GM19468 (cell line): ENCODE results near the gene TMEM9B.
"Not testable (repeated sequence)": the region's sequence is repeated elsewhere in the genome, so short reads cannot be mapped to it uniquely, and the experiment has no call there.

Experiments used
- ATAC-seq: cut with Tn5 transposase; IDR thresholded peaks from one replicate; pipeline ENCODE4 v1.9.1; 2021; ENCODE audit warnings: mild to moderate bottlenecking, moderate library complexity, moderate number of reproducible peaks; ENCODE audit not compliant: unreplicated experiment; ENCODE audit errors: extremely low read depth

TMEM9B gene

DNA sequence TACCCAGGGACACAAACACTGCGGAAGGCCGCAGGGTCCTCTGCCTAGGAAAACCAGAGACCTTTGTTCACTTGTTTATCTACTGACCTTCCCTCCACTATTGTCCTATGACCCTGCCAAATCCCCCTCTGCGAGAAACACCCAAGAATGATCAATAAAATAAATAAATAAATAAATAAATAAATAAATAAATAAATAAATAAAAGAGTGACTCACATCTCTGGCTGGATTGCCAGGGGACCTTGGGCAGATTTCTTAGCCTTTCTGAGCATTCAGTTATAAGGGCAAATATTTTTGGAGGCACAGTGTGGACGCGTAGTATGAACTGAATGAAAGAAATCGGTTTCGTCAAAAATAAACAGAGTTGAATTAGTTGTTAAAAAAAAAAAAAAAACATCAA, 15.1 kb upstream of the TMEM9B start:
- not testable (repeated sequence) for ATAC-seq

DNA sequence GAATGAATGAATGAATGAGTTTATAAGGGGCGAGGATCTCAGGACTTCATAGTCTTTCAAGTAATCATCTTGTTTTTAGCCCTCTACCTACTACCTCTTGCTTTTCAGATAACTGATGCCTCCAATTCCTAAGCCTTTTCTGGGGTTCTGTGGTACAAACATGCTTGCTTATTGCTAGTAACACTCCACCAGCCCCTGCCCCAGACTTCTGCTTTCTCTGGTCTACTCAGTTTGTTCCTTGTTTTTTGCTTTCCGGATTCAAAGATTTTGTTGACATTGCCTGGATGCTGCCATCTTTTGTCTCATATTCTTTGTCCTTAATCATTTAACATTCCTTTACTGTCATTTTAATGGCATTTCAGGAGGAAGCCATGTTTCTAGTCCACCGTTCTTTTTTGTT, 8.9 kb upstream of the TMEM9B start:
- ATAC-seq, result no peak

GRCh38 chr11:8971924-8972316, 7.7 kb upstream of the TMEM9B start:
- ATAC-seq, result no peak

DNA sequence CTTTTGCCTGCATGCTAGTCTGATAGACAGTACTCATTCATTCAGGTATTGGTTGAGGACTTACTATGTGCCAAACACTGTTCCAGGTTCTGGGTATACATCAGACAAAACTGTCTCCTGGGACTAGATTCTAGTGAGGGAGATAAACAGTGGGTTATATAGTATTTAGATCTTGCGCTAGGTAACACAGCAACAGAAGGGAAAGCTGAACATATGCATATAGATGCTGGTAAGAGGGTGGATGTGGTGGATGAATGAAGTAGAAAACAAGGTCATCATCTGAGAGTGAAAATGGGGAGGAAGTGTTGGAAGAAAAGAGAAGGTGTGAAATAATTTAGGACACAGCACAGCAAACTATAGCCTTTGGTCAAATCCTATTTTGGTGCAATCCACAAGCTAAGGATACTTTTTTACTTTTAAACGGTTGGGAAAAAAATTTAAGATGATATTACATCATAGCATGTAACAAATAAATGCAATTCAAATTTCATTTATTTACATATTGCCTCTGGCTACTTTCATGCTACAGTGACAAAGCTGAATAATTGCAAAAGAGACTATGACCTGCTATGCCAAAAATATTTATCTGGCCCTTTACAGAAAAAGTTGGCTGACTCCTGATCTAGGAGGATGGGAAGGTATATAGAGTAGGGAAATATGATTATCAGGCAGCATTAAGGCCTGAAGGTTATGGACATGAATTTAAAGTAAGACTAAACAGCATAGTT, 7.1 kb upstream of the TMEM9B start:
- ATAC-seq, result no peak

GRCh38 chr11:8967184-8967583, 2.9 kb upstream of the TMEM9B start:
- no peak for ATAC-seq

GRCh38 chr11:8963569-8964323, 496 bp downstream of the TMEM9B start:
- peak; percentile 50 for ATAC-seq

DNA sequence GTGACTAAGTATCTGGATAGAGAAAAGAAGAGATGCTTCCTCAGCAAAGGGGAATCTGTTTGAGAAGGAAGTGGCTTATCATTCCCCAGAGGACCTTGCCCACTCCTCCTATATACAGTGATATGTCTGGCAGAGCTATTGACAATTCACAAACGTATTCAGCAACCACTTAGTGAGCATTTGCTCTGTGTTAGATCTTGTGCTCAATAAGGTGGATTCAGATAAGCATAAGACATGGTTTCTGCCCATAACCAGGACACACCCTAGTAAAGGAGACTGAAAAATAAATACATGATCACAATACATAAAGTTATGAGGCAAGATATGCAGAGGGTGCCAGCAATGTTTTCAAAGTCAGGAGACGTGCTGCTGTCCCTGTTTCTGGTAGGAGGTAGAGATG, 1.4 kb downstream of the TMEM9B start:
- no peak for ATAC-seq

DNA sequence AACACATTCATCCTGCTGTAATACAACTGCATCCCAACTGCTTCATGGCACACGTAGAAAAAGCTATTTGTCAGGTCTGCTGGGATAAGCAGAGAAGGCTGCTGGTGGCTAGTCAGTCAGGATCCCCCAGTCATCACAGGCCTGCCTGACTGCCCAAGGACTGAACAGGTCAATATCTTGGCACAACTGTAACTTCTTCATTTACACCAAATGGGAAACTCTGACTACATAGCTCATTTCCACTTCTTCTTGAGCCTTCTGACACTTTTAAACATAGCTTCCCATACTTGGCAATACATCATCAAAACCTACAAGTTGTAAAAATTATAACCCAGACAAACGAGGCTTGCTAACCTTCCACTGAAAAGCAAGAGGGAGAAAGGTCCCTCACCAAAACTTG, 2.8 kb downstream of the TMEM9B start:
- ATAC-seq, result no peak

DNA sequence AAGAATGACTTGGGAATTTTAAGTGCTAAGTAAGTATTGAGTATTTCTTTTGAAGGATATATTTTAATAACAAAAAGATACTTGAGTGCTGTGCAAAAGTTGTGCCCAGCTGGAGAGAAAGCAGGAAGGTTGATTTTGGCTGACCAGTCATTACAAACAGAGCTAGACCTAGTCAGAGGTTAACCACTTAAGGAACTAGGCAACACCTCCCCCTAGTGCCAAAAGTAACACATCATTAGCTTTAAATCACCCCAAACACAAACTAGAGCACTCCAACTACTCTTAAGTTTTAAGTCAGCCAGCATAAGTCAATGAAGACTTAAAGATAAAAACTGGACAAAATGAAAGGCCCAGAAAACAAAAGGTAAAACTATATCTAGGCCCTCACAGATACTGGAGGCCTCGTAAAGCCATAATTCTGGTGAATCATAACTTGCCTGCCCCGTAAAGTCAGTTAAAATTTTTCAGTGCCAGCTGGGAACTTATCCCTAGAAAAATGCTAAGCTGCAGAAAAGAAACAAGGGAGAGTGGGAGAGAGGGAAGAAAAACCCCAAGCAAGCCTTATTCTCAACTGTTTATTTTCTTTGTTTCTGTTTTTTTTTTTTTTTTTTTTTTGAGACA, 4.6 kb downstream of the TMEM9B start:
- no peak for ATAC-seq

DNA sequence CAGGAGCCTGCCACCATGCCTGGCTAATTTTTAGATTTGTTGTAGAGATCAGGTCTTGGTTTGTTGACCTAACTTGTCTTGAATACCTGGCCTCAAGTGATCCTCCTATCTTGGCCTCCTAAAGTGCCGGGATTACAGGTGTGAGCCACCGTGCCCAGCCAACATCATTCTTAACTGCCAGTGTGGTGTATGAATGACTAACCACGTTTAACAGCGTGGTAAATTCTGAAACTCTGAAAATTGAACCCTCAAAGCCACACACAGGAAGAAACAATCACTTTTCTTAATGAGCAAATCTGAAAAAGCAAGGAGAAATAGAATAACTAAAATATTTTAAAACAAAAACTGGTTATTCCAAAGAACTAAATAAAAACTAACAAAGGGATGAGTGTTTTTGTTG, 7.4 kb downstream of the TMEM9B start:
- ATAC-seq, result no peak

- ATAC-seq, result no peak
Observed at GRCh38 chr11:8948886-8949285, 15.4 kb downstream of the TMEM9B start.

- ATAC-seq, result no peak
Observed at GRCh38 chr11:8947230-8947943, 16.9 kb downstream of the TMEM9B start.

- ATAC-seq, result no peak
Observed at GRCh38 chr11:8942518-8943066, 21.6 kb downstream of the TMEM9B start, which contains the start of gene ASCL3. Gene ASCL3, minus strand, starts transcription at chr11:8943016. Its CDS starts 4,855 bp downstream, at chr11:8938161.

DNA sequence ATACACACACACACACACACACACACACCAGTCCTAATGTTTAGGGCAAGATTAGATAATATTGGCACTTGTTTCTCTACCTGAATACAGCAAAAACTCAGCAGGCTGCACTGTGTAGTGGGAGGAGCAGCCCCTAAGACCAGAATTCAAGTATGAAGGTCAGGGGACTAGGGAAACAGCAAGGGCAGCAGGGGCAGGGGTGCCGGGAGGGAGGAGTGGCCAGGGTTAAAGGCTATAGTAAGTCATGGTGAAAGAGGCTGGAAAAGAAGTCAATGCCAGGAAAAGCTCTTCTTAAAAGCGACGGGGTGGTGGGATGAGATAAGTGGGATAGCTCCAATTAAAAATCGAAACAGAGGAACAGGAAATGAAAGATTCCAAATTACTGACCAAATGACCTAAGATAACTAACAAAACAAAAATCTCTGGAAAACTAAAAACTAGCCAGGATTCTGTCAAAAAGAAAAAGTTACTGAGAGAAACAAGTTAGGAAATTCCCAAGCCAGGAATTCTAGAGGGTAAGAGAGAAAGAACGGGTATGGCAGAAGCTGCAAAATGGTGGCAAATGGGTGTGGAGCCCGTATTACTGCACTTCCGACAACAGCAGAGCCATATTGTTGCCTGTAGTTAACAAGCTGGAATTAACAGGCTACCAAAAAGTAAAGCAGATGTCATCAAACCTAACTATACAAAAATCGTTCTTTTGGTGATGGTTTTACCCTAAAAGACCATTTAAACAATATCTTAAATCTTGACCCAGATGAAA, 22.7 kb downstream of the TMEM9B start:
- ATAC-seq, result no peak

GRCh38 chr11:8937659-8938058, 26.6 kb downstream of the TMEM9B start:
- no peak for ATAC-seq

- no peak for ATAC-seq
Observed at GRCh38 chr11:8937159-8937558, 27.1 kb downstream of the TMEM9B start.

- ATAC-seq, result not testable (repeated sequence)
Observed at GRCh38 chr11:8935789-8936188, 28.5 kb downstream of the TMEM9B start.

DNA sequence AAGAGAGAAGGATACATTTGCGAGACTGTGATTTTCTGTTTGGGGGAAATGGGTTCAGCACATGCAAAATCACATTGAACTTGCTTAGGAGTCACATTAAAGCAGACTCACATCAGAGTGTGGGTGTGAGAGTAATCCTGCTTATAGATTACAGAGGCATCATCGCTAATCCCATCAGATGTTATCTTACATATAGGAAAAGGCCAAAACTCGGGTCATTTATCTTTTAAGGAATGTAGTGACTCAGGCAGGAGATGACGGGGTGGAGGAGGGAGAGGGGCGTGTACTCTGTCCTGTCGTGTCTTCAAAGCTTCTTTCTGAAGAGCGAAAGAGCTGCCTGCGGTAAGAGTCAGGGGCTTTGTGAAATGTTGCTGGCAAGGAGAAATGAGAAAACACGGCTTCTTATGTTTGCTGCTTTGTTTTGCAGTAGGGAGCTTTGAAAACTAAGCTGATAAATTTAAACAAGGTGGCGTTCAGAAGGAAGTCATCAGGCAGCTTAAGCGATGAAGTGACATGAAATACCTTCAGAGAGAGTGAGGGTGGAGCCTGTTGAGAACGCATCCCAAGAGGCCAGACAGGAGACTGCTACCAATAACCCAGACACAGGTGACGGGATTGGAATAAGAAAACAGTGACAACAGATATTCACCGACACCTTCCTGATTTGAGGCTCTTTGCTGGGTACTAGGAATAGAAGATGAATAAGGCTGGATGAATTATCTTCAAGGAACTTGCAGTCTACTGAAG, 29.3 kb downstream of the TMEM9B start:
- no peak for ATAC-seq

GRCh38 chr11:8933931-8934330, 30.3 kb downstream of the TMEM9B start:
- no peak for ATAC-seq
